PFSK-1 (cell line): Measurements from ENCODE around the gene CARMIL1.

Source experiments
- POLR2AphosphoS5 ChIP-seq: IDR thresholded peaks from 2 replicates; pipeline ENCODE4 v1.6.1; 2012; ENCODE audit warnings: low read depth, mild to moderate bottlenecking, control low read depth, low read length, moderate library complexity
- TAF1 ChIP-seq: IDR thresholded peaks from 2 replicates; pipeline ENCODE4 v1.6.1; 2012; ENCODE audit warnings: low read length, control low read depth, borderline replicate concordance; ENCODE audit not compliant: insufficient read depth
- TF ChIP-seq, protein P1 (sequence below), 2 experiments: IDR thresholded peaks; 2 replicates each; pipeline versions ENCODE4 v1.6.1 to v1.8.0; 2011 to 2012; ENCODE audit warnings: low read depth in 2 of 2, low read length in 2 of 2, control low read depth in 1 of 2, inconsistent platforms in 1 of 2, mild to moderate bottlenecking in 1 of 2, moderate library complexity in 1 of 2; ENCODE audit not compliant: insufficient read depth in 1 of 2

DNA sequence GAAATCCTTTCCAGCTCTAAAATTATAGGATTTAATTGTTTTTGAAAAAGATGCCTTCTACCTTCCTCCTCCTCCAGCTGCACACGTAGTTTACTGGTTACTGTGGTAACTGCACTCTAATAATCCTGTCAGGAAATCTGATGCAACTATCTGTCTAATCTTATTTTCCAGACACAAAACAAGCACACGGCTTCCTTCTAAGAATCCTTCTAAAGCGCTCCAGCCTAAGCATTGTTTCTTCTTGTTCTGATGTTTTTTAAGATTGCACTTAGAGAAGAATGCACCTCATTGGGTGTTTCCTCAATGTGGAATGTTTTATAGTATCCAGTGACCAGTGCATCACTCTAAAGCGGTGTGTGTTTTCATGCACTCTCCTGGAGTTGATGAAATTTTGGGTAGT, 63.6 kb downstream of the CARMIL1 start:
- TF ChIP-seq POLR2AphosphoS5 (no peak), TAF1 (no peak)
- TF ChIP-seq, protein P1, sequence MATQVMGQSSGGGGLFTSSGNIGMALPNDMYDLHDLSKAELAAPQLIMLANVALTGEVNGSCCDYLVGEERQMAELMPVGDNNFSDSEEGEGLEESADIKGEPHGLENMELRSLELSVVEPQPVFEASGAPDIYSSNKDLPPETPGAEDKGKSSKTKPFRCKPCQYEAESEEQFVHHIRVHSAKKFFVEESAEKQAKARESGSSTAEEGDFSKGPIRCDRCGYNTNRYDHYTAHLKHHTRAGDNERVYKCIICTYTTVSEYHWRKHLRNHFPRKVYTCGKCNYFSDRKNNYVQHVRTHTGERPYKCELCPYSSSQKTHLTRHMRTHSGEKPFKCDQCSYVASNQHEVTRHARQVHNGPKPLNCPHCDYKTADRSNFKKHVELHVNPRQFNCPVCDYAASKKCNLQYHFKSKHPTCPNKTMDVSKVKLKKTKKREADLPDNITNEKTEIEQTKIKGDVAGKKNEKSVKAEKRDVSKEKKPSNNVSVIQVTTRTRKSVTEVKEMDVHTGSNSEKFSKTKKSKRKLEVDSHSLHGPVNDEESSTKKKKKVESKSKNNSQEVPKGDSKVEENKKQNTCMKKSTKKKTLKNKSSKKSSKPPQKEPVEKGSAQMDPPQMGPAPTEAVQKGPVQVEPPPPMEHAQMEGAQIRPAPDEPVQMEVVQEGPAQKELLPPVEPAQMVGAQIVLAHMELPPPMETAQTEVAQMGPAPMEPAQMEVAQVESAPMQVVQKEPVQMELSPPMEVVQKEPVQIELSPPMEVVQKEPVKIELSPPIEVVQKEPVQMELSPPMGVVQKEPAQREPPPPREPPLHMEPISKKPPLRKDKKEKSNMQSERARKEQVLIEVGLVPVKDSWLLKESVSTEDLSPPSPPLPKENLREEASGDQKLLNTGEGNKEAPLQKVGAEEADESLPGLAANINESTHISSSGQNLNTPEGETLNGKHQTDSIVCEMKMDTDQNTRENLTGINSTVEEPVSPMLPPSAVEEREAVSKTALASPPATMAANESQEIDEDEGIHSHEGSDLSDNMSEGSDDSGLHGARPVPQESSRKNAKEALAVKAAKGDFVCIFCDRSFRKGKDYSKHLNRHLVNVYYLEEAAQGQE (IDR thresholded peaks at IDR 0.05; ENCODE audit: insufficient read depth in 1 of 2, low read depth in 2 of 2, low read length in 2 of 2) = no peak
